ENCODE measurements around the gene KRTAP4-16.
"Not testable (repeated sequence)": the region's sequence is repeated elsewhere in the genome, so short reads cannot be mapped to it uniquely, and the experiment has no call there.

Gene KRTAP4-16

GRCh38 chr17:41101586-41102259 lies at the start of gene KRTAP4-16:
Gene KRTAP4-16 (minus strand): TSS chr17:41102209. CDS start chr17:41102209, 0 bp downstream.
- no peak for DNase-seq (ENCODE audit: low spot score)

DNA sequence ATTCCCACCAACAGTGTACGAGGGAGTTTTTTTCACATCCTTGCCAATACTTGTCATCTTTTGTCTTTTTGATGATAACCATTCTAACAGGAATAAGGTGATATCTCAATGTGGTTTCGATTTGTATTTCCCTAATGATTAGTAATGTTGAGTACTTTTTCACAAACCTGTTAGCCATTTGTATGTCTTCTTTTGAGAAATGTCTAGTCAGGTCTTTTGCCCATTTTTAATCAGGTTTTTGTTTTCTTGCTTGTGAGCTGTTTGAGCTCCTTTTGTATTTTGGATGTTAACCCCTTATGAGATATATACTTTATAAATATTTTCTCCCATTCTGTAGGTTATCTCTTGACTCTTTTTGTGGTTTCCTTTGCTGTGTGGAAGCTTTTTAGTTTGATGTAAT lies 49.5 kb upstream of the KRTAP4-16 start:
- no peak for DNase-seq (ENCODE audit: low spot score)

GRCh38 chr17:41150026-41150425 lies 48.0 kb upstream of the KRTAP4-16 start:
- DNase-seq (ENCODE audit: low spot score) = no peak

GRCh38 chr17:41149652-41149985 lies 47.6 kb upstream of the KRTAP4-16 start, which contains the start of gene KRTAP4-5:
Gene KRTAP4-5 (minus strand): TSS chr17:41149825. CDS start chr17:41149767, 58 bp downstream.
- no peak for DNase-seq (ENCODE audit: low spot score)

- not testable (repeated sequence) for DNase-seq (ENCODE audit: low spot score)
Observed at GRCh38 chr17:41148971-41149651, 47.1 kb upstream of the KRTAP4-16 start.

DNA sequence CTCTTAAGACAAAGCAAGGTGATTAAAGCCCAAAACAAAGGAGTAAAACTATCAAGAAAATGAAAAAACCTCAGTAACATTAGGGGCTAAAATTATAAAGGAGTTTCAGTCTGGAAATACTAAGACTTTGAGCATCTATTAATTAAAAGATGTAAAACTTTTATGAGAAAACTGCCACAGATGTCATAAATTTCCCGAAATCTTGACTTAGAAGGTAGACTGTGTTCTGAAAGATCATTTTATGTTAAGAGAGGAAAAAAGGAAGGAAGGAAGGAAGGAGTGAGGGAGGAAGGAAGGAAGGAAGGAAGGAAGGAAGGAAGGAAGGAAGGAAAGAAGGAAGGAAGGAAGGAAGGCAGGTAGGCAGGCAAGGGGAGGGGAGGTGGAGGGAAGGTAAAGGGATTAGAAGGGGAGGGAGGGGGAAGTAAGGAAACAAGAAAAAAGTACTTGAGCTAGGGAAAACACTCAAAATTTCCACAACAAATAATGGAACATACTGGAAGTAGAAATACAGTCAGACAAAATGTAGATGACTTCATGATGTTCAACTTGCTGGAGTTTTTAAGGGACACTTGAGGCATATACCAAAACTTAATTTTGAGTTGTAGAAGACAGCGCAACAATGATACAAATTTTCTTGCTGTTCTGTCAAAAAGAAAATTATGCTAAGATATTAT lies 45.7 kb upstream of the KRTAP4-16 start:
- DNase-seq (ENCODE audit: low spot score) = no peak

GRCh38 chr17:41145261-41145660 lies 43.3 kb upstream of the KRTAP4-16 start:
- no peak for DNase-seq (ENCODE audit: low spot score)

GRCh38 chr17:41144846-41145245 lies 42.8 kb upstream of the KRTAP4-16 start:
- DNase-seq (ENCODE audit: low spot score) = no peak

DNA sequence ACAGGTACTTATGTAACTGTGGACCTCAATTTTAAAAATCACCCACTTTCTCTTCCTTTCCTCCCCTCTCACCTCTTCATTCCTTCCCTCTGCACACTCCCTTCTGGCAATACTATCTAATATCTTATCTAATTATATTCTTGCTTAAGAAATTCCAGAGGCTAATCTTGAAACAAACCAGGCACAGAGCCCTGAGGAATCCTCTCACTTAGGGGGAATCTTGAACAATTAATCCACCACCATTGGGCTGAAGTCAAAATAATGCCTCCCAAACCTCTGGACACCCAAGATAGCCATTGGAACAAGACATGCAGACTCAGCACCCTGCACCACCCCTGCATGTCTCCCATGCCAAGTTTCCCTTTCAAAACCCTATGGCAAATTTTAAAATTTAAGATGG lies 39.4 kb upstream of the KRTAP4-16 start:
- DNase-seq (ENCODE audit: low spot score) = no peak

- DNase-seq (ENCODE audit: low spot score) = no peak
Observed at GRCh38 chr17:41140360-41141131, 38.5 kb upstream of the KRTAP4-16 start, which contains the start of gene KRTAP4-6. Gene KRTAP4-6 (minus strand): TSS chr17:41140544. CDS start chr17:41140487, 57 bp downstream.

DNA sequence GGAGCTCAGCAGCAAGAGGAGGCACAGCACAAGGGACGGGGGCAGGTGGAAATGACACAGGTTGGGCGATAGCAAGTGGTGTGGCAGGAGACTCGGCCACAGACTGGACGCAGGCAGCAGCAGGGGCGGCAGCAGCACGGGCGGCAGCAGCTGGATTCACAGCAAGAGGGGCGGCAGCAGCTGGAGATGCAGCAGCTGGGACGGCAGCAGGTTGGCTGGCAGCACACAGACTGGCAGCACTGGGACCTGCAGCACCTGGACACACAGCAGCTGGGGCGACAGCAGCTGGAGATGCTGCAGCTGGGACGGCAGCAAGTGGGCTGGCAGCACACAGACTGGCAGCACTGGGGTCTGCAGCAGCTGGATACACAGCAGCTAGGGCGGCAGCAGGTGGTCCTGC lies 37.9 kb upstream of the KRTAP4-16 start:
- DNase-seq (ENCODE audit: low spot score) = not testable (repeated sequence)

GRCh38 chr17:41133880-41134735 lies 32.1 kb upstream of the KRTAP4-16 start:
- no peak for DNase-seq (ENCODE audit: low spot score)

- no peak for DNase-seq (ENCODE audit: low spot score)
Observed at GRCh38 chr17:41131979-41132378, 30.0 kb upstream of the KRTAP4-16 start.

GRCh38 chr17:41127371-41127770 lies 25.4 kb upstream of the KRTAP4-16 start:
- DNase-seq (ENCODE audit: low spot score) = no peak

GRCh38 chr17:41126412-41126811 lies 24.4 kb upstream of the KRTAP4-16 start:
- DNase-seq (ENCODE audit: low spot score) = no peak

- DNase-seq (ENCODE audit: low spot score) = no peak
Observed at GRCh38 chr17:41125064-41125463, 23.1 kb upstream of the KRTAP4-16 start.

GRCh38 chr17:41123991-41124371 lies 22.0 kb upstream of the KRTAP4-16 start, which contains the start of gene KRTAP4-12:
Gene KRTAP4-12 (minus strand): TSS chr17:41124182. CDS start chr17:41124122, 60 bp downstream.
- not testable (repeated sequence) for DNase-seq (ENCODE audit: low spot score)

DNA sequence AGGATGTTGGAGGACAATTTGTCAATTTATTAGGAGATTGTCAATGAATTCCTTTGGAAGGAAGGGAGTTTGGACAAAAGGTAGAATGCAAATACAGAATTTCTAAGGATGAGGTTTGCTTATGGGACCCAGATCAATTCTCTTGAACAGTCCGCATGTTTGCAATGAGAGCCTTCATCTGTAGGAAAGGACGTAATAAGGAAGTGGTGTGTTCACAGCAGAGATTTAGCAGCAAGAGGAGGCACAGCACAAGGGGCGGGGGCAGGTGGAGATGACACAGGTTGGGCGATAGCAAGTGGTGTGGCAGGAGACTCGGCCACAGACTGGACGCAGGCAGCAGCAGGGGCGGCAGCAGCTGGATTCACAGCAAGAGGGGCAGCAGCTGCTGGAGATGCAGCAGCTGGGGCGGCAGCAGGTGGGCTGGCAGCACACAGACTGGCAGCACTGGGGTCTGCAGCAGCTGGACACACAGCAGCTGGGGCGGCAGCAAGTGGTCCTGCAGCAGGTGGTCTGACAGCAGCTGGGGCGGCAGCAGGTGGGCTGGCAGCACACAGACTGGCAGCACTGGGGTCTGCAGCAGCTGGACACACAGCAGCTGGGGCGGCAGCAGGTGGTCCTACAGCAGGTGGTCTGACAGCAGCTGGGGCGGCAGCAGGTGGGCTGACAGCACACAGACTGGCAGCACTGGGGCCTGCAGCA lies 21.4 kb upstream of the KRTAP4-16 start:
- DNase-seq (ENCODE audit: low spot score) = not testable (repeated sequence)

- no peak for DNase-seq (ENCODE audit: low spot score)
Observed at GRCh38 chr17:41121742-41122141, 19.7 kb upstream of the KRTAP4-16 start.
